HepG2 (cell line): ENCODE results near the gene PHRF1. TPM values are rescaled to one million over a fixed set of nuclear protein-coding genes. Genes with fewer than 3 reads are reported as not detected.

Experiments used
- HCFC1 ChIP-seq: fragments of 150-350 bp; IDR thresholded peaks from 2 replicates; pipeline ENCODE4 v1.6.1; 2014; ENCODE audit warnings: low read depth, low read length
- HMGXB3 ChIP-seq: sonication (generic); formaldehyde crosslinking; IDR thresholded peaks from 2 replicates; pipeline ENCODE4 v1.4.0; 2020; ENCODE audit warnings: missing genetic modification reagents, borderline replicate concordance
- KLF13 ChIP-seq: sonication (generic); formaldehyde crosslinking; IDR thresholded peaks from 2 replicates; pipeline ENCODE4 v1.4.0; 2020; ENCODE audit warnings: mild to moderate bottlenecking, missing genetic modification reagents
- MED13 ChIP-seq: sonication (generic); formaldehyde crosslinking; IDR thresholded peaks from 2 replicates; pipeline ENCODE4 v1.5.0; 2020; ENCODE audit warnings: missing genetic modification reagents
- MTERF4 ChIP-seq: sonication (generic); formaldehyde crosslinking; IDR thresholded peaks from 2 replicates; pipeline ENCODE4 v1.8.0; 2023; ENCODE audit warnings: mild to moderate bottlenecking, missing genetic modification reagents
- NFYB ChIP-seq: sonication (generic); formaldehyde crosslinking; IDR thresholded peaks from 2 replicates; pipeline ENCODE4 v1.4.0; 2020; ENCODE audit warnings: missing genetic modification reagents
- POGZ ChIP-seq: sonication (generic); formaldehyde crosslinking; IDR thresholded peaks from 2 replicates; pipeline ENCODE4 v1.4.0; 2020; ENCODE audit warnings: mild to moderate bottlenecking, missing genetic modification reagents
- USF2 ChIP-seq, 2 experiments: sonication (generic) in 1 of 2; formaldehyde crosslinking in 1 of 2; IDR thresholded peaks; 2 replicates each; pipeline versions ENCODE4 v1.5.1 to v1.6.1; 2011 to 2020; ENCODE audit warnings: borderline replicate concordance in 1 of 2, low read depth in 1 of 2, low read length in 1 of 2, mild to moderate bottlenecking in 1 of 2, missing genetic modification reagents in 1 of 2, moderate library complexity in 1 of 2
- ZBTB38 ChIP-seq: sonication (generic); formaldehyde crosslinking; IDR thresholded peaks from 2 replicates; pipeline ENCODE4 v1.5.1; 2020; ENCODE audit warnings: mild to moderate bottlenecking, missing genetic modification reagents
- ZBTB39 ChIP-seq: sonication (generic); formaldehyde crosslinking; IDR thresholded peaks from 2 replicates; pipeline ENCODE4 v1.5.0; 2020; ENCODE audit warnings: missing genetic modification reagents
- ZFY ChIP-seq: sonication (generic); formaldehyde crosslinking; IDR thresholded peaks from 2 replicates; pipeline ENCODE4 v1.4.0; 2020; ENCODE audit warnings: missing genetic modification reagents
- ZGPAT ChIP-seq: IDR thresholded peaks from 2 replicates; pipeline ENCODE4 v1.6.1; 2016; ENCODE audit warnings: mild to moderate bottlenecking
- ZNF24 ChIP-seq: fragments of 450-650 bp; IDR thresholded peaks from 2 replicates; pipeline ENCODE4 v1.6.1; 2017; ENCODE audit warnings: antibody characterized with exemption, mild to moderate bottlenecking
- ZNF614 ChIP-seq: IDR thresholded peaks from 2 replicates; pipeline ENCODE4 v1.6.1; 2018; ENCODE audit warnings: missing biosample characterization, missing genetic modification reagents, inconsistent platforms, borderline replicate concordance
- ZNF615 ChIP-seq: sonication (generic); formaldehyde crosslinking; IDR thresholded peaks from 2 replicates; pipeline ENCODE4 v1.5.0; 2020; ENCODE audit warnings: mild to moderate bottlenecking, missing genetic modification reagents, borderline replicate concordance
- ZNF839 ChIP-seq: sonication (generic); formaldehyde crosslinking; IDR thresholded peaks from 2 replicates; pipeline ENCODE4 v1.4.0; 2020; ENCODE audit warnings: missing genetic modification reagents, mild to moderate bottlenecking, borderline replicate concordance
- polyA plus RNA-seq, 8 experiments: library from polyadenylated mRNA; depleted of rRNA in 3 of 8; stranded (reverse) in 7 of 8; unstranded in 1 of 8; fragments of >200 nt; fragmentation: Illumina TruSeq in 4 of 8; extraction: Trizol in 4 of 8; gene quantifications; 2 replicates each; pipeline versions ENCODE4 v1.2.1 to v1.2.3, GENCODE V29; 2011 to 2016; ENCODE audit warnings: low read depth in 4 of 8, missing spikeins in 1 of 8, mixed read lengths in 1 of 8; ENCODE audit not compliant: insufficient read depth in 1 of 8
- total RNA-seq, 5 experiments: library from RNA; depleted of rRNA; stranded (reverse); fragments of >200 nt; fragmentation: Illumina TruSeq; extraction: Trizol; gene quantifications; 2 replicates each; pipeline ENCODE4 v1.2.3, GENCODE V29; 2016; ENCODE audit warnings: low read depth in 1 of 5

The PHRF1 gene
- total and polyA plus RNA-seq, 2 of the 13 experiments (the other 11 are each of a cell fraction or from before 2014, with no cell fraction given) = 8.2 to 16.7 TPM

- TF ChIP-seq POGZ (no peak), MTERF4 (CRISPR knock-in tag) (no peak), HMGXB3 (CRISPR knock-in tag) (no peak), ZNF24 (no peak), MED13 (no peak), HCFC1 (no peak; the same call in 1 of the 2 replicates), ZFY (CRISPR knock-in tag) (no peak), ZBTB39 (no peak), NFYB (no peak), ZNF614 (CRISPR knock-in tag) (peak; percentile 35; the same call in 1 of the 2 replicates), ZGPAT (peak; percentile 65; the same call in 1 of the 2 replicates), ZNF839 (CRISPR knock-in tag) (peak; percentile 34; the same call in 1 of the 2 replicates), USF2 (IDR thresholded peaks at IDR 0.05; ENCODE audit: low read depth, low read length) (no peak), USF2 (CRISPR knock-in tag; IDR thresholded peaks at IDR 0.05; ENCODE audit: borderline replicate concordance) (peak; percentile 65; the same call in 1 of the 2 replicates), KLF13 (CRISPR knock-in tag) (no peak), ZNF615 (no peak), ZBTB38 (CRISPR knock-in tag) (peak; percentile 92)
Observed at GRCh38 chr11:536841-537621, 39.2 kb upstream of the PHRF1 start, which contains the start of gene LRRC56 (continued).
